GM23248 (cell line): Measurements from ENCODE around the gene GOLGA1.

ENCODE experiments used
- EZH2 ChIP-seq: fragments of 200-600 bp; sonication (generic); IDR thresholded peaks from 2 replicates; pipeline ENCODE4 v1.6.1; 2018; ENCODE audit warnings: antibody characterized with exemption, mild to moderate bottlenecking; ENCODE audit not compliant: insufficient read depth, poor library complexity, severe bottlenecking
- EZH2phosphoT487 ChIP-seq: fragments of 200-600 bp; sonication (generic); IDR thresholded peaks from 2 replicates; pipeline ENCODE4 v1.6.1; 2018; ENCODE audit warnings: antibody characterized with exemption, moderate library complexity, mild to moderate bottlenecking, low read depth; ENCODE audit not compliant: insufficient read depth

GRCh38 chr9:124906966-124907365 lies 33.9 kb downstream of the GOLGA1 start:
- no peak for TF ChIP-seq EZH2
- TF ChIP-seq EZH2phosphoT487: no peak
